NCI-H345 (cell line): Measurements from ENCODE around the gene FCN2.

Experiments
- DNase-seq: peaks from one replicate; lab custom pipeline; 2025; lab: John Stamatoyannopoulos, UW

The FCN2 gene

GRCh38 chr9:134869554-134870300 lies 10.9 kb upstream of the FCN2 start:
- DNase-seq = no peak

GRCh38 chr9:134870301-134870694 lies 10.3 kb upstream of the FCN2 start:
- no peak for DNase-seq

DNA sequence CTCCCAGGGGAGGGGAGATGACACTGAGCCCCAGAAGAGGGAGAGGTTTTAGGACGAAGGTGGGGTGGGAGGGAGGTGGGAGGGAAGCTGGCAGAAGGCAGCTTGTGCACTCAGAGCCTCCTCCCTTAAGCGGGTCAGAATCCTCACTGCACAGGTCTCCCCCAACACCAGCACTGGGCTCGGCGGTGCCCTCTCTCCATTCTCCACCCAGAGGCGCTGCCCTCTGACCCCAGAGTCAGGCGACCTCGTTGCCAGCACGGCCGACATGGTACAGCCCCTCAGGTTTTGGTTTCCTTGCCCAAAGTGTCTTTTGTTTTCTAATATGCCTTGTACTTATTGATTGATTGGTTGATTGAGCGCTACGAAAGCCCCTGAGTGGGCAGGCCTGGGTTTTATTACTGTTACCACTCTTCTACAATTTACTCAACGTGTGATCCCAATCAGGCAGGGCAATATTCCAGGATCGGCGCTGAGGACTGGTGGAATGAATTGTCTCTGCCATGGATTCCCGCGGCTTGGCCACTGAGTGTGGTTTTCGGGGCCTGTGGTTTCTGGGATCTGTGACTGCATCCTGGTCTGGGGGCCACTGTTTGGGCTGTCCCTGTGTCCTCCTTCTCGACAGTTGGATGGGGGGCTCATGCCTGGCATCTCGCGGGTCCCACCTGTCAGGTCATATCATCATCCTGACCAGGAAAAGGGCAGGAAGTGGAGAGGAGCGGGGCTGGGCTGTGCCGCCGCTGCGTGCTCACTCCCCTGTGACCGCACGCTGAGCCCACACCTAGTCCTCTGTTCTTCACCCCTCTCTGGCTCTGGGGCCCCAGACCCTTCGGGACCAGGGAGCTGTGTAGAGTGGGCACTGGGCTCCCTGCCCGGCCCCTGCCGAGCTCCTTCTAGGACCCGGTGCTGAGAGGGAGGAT lies 9.6 kb upstream of the FCN2 start:
- no peak for DNase-seq

- no peak for DNase-seq
Measured at GRCh38 chr9:134871697-134872340, 8.8 kb upstream of the FCN2 start.

DNA sequence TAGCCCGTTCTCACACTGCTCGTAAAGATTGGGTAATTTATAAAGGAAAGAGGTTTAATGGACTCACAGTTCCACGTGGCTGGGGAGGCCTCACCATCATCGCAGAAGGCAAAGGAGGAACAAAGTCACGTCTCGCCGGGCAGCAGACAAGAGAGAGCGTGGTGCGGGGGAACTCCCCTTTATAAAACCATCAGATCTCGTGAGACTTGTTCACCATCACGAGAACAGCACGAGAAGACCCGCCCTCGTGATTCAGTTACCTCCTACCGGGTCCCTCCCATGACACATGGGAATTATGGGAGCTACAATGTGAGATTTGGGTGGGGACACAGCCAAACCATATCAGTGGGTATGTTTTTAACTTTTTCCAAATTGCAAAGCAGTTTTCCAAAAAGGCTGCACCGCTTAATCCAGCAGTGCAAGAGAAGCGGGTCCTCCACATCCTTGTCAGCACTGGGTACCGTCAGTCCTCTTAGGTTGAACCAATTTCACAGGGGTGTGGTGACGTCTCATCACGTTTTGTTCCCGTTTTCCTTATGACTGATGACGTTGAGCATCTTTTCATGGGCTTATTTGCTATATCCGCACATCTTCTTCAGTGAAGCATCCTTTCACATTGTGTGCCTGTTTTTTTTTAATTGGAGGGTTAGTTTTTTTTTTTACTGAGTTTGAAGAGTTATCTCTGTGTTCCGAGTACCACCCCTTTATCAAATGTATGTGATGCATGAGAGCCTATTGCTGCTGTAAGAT lies 8.0 kb upstream of the FCN2 start:
- DNase-seq = no peak

DNA sequence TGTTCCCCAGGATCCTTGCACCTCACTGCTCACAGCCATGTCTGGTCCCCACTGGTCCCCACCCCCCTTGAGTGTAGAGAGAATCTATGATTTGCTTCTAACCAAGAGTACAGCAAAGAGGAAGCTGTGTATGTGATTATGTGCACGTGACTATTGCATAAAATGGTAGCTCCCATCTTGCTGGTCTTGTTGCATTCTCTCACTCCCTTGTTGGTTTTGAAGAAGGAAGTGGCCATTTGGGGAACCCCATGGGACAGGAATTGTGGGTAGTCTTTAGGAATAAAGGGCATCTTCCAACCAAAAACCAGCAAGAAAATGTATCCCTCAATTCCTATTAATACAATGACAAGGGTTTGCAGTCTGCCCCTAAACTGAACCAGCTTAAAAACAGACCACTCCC lies 5.2 kb upstream of the FCN2 start:
- no peak for DNase-seq

DNA sequence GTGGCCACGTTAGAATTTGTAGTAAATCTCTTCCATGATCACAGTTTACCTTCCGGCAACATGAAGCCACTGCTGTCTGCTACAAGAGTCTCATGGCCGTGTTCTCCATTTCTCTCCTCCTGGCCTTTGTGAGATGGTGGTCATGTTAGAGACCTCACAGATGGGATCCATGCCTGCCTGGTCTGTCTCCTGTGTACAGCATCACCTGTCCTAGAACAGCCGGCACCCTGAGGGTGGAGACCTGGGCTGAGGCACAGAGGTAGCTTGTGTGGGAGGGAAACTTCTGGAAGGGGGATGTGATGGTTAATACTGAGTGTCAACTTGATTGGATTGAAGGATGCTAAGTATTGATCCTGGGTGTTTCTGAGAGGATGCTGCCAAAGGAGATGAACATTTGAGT lies 3.1 kb upstream of the FCN2 start:
- no peak for DNase-seq

- no peak for DNase-seq
Measured at GRCh38 chr9:134879664-134880483, 736 bp upstream of the FCN2 start.

DNA sequence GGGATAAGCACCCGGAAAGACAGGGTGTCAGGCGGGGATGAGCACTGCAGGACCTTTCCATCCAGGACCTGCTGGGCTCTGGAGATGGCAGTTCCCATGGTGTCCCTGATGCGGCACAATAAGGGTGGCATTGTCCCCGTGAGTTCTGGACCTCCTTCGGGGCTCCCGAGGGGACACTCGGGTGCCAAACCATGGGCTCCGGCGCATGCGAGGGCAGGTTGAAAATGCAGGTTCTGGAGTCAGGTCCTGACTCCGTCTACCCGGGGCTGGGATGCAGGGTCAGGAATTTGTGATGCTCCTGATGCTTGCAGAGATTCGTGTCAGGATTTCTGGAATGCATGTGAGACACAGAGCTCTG lies 682 bp downstream of the FCN2 start:
- no peak for DNase-seq

- no peak for DNase-seq
Measured at GRCh38 chr9:134882204-134882785, 1.7 kb downstream of the FCN2 start.

- DNase-seq = no peak
Measured at GRCh38 chr9:134883040-134883782, 2.6 kb downstream of the FCN2 start.

GRCh38 chr9:134884492-134884891 lies 3.9 kb downstream of the FCN2 start:
- DNase-seq = no peak

- no peak for DNase-seq
Measured at GRCh38 chr9:134885001-134885678, 4.5 kb downstream of the FCN2 start.

- no peak for DNase-seq
Measured at GRCh38 chr9:134885679-134886412, 5.2 kb downstream of the FCN2 start.

- DNase-seq = no peak
Measured at GRCh38 chr9:134886413-134886913, 5.9 kb downstream of the FCN2 start.

DNA sequence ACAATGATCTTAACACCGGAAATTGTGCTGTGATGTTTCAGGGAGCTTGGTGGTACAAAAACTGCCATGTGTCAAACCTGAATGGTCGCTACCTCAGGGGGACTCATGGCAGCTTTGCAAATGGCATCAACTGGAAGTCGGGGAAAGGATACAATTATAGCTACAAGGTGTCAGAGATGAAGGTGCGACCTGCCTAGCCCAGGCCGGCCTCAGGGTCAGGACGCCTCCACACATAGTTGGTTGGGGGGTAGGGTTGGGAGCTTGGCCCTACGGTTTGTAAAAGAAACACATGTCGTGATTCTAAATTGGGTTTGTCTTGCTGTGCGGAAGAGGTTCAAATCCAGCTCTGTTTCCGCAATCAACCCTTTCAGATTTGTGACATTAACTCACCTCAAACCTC lies 6.6 kb downstream of the FCN2 start:
- no peak for DNase-seq

DNA sequence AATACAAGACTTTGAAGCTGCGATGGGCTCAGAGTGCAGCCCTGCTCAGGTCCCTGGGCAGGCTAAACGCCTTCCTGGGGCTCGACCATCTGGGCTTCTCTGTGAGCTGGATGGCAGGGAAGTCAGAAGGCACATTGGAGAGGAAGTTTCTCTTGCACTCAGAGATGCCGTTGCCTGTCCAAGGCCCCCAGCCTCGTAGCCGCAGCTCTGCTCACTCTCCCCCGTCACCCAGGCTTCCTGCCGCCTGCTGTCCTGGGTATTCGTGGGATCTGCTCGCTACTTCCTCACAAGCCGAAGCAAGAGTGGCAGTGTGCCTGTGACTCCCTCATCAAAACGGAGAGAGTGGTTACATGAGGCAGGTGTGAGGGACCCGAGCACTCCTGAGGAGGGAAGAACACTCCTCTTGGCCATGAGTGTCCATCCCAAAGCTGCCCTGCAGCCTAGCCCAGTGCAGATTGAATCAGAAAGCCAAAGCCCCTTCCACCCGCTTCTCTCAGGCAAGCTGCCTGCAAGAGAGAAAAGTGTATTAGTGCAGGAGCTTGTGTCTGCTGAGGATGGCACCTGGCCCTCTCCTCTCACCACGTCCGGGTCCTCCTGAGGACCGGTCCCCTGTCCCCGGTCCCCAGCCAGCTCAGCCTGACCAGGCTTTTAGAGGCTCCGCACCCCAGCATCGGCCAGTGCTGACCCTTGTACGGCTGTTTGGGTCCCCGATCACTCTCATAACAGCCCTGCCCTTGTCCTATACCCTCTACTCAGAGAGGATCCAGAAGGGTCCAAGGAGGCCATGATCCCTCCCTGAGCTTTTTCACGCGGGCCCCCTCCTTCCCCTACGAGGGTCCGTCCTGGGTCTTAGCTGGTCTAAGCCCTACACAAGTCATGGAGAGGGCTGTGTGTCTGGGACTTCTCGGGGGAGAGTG lies 7.3 kb downstream of the FCN2 start:
- no peak for DNase-seq
